Breast epithelium (tissue), 3 donors: ENCODE results near the gene SLC1A3.

Experiments
- CTCF ChIP-seq, 3 donors: fragments of 450-650 bp; IDR thresholded peaks; one replicate each; pipeline ENCODE4 v1.5.1; 2016 to 2017; ENCODE audit warnings: antibody characterized with exemption in 3 of 3, mild to moderate bottlenecking in 3 of 3, moderate library complexity in 3 of 3
- POLR2A ChIP-seq: fragments of 450-650 bp; IDR thresholded peaks from one replicate; pipeline ENCODE4 v1.6.1; 2016; ENCODE audit warnings: antibody characterized with exemption, mild to moderate bottlenecking, moderate library complexity

DNA sequence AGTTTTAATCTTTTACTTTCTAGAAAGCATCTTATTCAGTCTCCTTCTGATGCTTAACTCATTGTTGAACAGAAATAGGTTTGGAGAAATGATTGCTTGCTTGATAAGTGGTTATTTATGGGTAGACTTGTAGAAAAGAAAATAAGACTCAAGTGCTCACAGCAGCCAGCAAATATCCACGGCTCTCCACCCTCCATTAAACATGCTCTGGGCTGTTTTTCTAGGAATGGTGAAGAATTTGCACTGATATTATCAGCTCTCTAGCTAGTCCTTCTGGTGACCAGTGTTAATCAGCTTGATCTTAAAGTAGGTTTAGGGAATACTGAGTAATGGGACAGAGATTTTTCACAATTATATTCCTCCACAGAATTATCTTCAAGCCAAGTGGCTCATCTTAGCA lies 60.6 kb downstream of the SLC1A3 start:
- no peak for TF ChIP-seq CTCF (IDR thresholded peaks at IDR 0.05)
- no peak for TF ChIP-seq POLR2A
